ENCODE measurements around the gene EIF3B. TPM values are rescaled to one million over a fixed set of nuclear protein-coding genes. Genes with fewer than 3 reads are reported as not detected.
"Not testable (repeated sequence)": the region's sequence is repeated elsewhere in the genome, so short reads cannot be mapped to it uniquely, and the experiment has no call there.

Gene EIF3B
- total and polyA plus RNA-seq, 4 donors = 82.5 to 133 (median 96.0) TPM

- no peak for ATAC-seq (ENCODE audit: insufficient read depth, low FRiP score)
- Histone ChIP-seq H3K36me3 (ENCODE audit: control insufficient read depth in 4 of 4, insufficient read depth in 4 of 4, low read length in 4 of 4) (peaks cover 0 to 8% (median 0%) of the 10 kb centered on the region in 4 donors), H3K9me3 (ENCODE audit: control insufficient read depth in 4 of 4, insufficient read depth in 3 of 4, low read length in 3 of 4) (no peaks in the 10 kb centered on the region), H3K27me3 (ENCODE audit: control insufficient read depth in 3 of 3, insufficient read depth in 3 of 3, low read length in 2 of 3) (no peaks in the 10 kb centered on the region), H3K9ac (ENCODE audit: insufficient read depth in 1 of 2, low read length in 2 of 2) (no peak overlapping the region), H3K27ac (ENCODE audit: low read depth in 1 of 2, low read length in 1 of 2) (no peak overlapping the region), H3K4me3 (no peak overlapping the region), H3K4me1 (ENCODE audit: control insufficient read depth in 5 of 5, insufficient read depth in 5 of 5, low read length in 5 of 5) (peaks cover 0 to 6% (median 0%) of the 10 kb centered on the region in 5 donors)
- no peak for TF ChIP-seq CTCF (IDR thresholded peaks at IDR 0.05; ENCODE audit: control extremely low read depth, extremely low read depth)
- no peak for DNase-seq
- WGBS, 2 donors = 80 to 87% methylated on average over 17 of the region's 17 CpGs
These were observed 32.5 kb downstream of the EIF3B start for GRCh38 chr7:2386964-2387669.

- Histone ChIP-seq H3K27ac (ENCODE audit: low read depth in 1 of 2, low read length in 1 of 2) (peak overlapping the region in 1 of 2 donors; percentile 61), H3K27me3 (ENCODE audit: control insufficient read depth in 3 of 3, insufficient read depth in 3 of 3, low read length in 2 of 3) (no peaks in the 10 kb centered on the region)
- no peak for TF ChIP-seq CTCF (IDR thresholded peaks at IDR 0.05; ENCODE audit: control extremely low read depth, extremely low read depth)
These were observed 33.4 kb downstream of the EIF3B start for GRCh38 chr7:2387897-2388636.

GRCh38 chr7:2388637-2388954 is 34.0 kb downstream of the EIF3B start:
- DNase-seq (no peak), ATAC-seq (ENCODE audit: insufficient read depth, low FRiP score) (no peak)
- Histone ChIP-seq H3K27ac (ENCODE audit: low read depth in 1 of 2, low read length in 1 of 2) (peak overlapping the region in 1 of 2 donors; percentile 61), H3K9me3 (ENCODE audit: control insufficient read depth in 4 of 4, insufficient read depth in 3 of 4, low read length in 3 of 4) (no peaks in the 10 kb centered on the region), H3K9ac (ENCODE audit: insufficient read depth in 1 of 2, low read length in 2 of 2) (no peak overlapping the region), H3K36me3 (ENCODE audit: control insufficient read depth in 4 of 4, insufficient read depth in 4 of 4, low read length in 4 of 4) (peaks cover 0 to 3% (median 0%) of the 10 kb centered on the region in 4 donors), H3K4me1 (ENCODE audit: control insufficient read depth in 5 of 5, insufficient read depth in 5 of 5, low read length in 5 of 5) (peaks cover 0 to 6% (median 0%) of the 10 kb centered on the region in 5 donors), H3K27me3 (ENCODE audit: control insufficient read depth in 3 of 3, insufficient read depth in 3 of 3, low read length in 2 of 3) (no peaks in the 10 kb centered on the region), H3K4me3 (no peak overlapping the region)
- 96 to 97% methylated on average over 5 of the region's 5 CpGs for WGBS, 2 donors
- no peak for TF ChIP-seq CTCF (IDR thresholded peaks at IDR 0.05; ENCODE audit: control extremely low read depth, extremely low read depth)

More at GRCh38 chr7:2387897-2388636, 33.4 kb downstream of the EIF3B start:
- no peak for ATAC-seq (ENCODE audit: insufficient read depth, low FRiP score)
- Histone ChIP-seq H3K36me3 (ENCODE audit: control insufficient read depth in 4 of 4, insufficient read depth in 4 of 4, low read length in 4 of 4) (peaks cover 0 to 5% (median 0%) of the 10 kb centered on the region in 4 donors), H3K4me3 (no peak overlapping the region), H3K9ac (ENCODE audit: insufficient read depth in 1 of 2, low read length in 2 of 2) (no peak overlapping the region), H3K4me1 (ENCODE audit: control insufficient read depth in 5 of 5, insufficient read depth in 5 of 5, low read length in 5 of 5) (peaks cover 0 to 6% (median 0%) of the 10 kb centered on the region in 5 donors), H3K9me3 (ENCODE audit: control insufficient read depth in 4 of 4, insufficient read depth in 3 of 4, low read length in 3 of 4) (no peaks in the 10 kb centered on the region)
- peak in 1 of 3 donors; percentile 68 for DNase-seq
- WGBS, 2 donors = 73 to 82% methylated on average over 31 of the region's 31 CpGs

GRCh38 chr7:2390020-2390816 is 35.6 kb downstream of the EIF3B start:
- DNase-seq (peak in 2 of 3 donors; percentile 46 to 56), ATAC-seq (ENCODE audit: insufficient read depth, low FRiP score) (peak; percentile 35)
- H3K27me3 ChIP-seq (ENCODE audit: control insufficient read depth in 3 of 3, insufficient read depth in 3 of 3, low read length in 2 of 3); H3K9me3 ChIP-seq (ENCODE audit: control insufficient read depth in 4 of 4, insufficient read depth in 3 of 4, low read length in 3 of 4); H3K4me3 ChIP-seq; H3K36me3 ChIP-seq (ENCODE audit: control insufficient read depth in 4 of 4, insufficient read depth in 4 of 4, low read length in 4 of 4); H3K4me1 ChIP-seq (ENCODE audit: control insufficient read depth in 5 of 5, insufficient read depth in 5 of 5, low read length in 5 of 5); H3K27ac ChIP-seq (ENCODE audit: low read depth in 1 of 2, low read length in 1 of 2); H3K9ac ChIP-seq (ENCODE audit: insufficient read depth in 1 of 2, low read length in 2 of 2): not testable (repeated sequence)
- 17 to 31% methylated on average over 14 to 16 of the region's 16 CpGs for WGBS, 2 donors

All from lung (tissue), 12 donors.